Erythroblast (primary cell): ENCODE results near the gene BABAM2.

Source experiments
- GATA1 ChIP-seq: IDR thresholded peaks from 2 replicates; pipeline ENCODE4 v1.6.1; 2011; ENCODE audit warnings: low read depth, mild to moderate bottlenecking, control low read depth, low read length, moderate library complexity
- POLR2A ChIP-seq: IDR thresholded peaks from 2 replicates; pipeline ENCODE4 v1.6.1; 2011; ENCODE audit warnings: mild to moderate bottlenecking, low read length

- no peak for TF ChIP-seq POLR2A
- no peak for TF ChIP-seq GATA1
Observed at GRCh38 chr2:28011322-28011737, 120.8 kb downstream of the BABAM2 start.
